Panc1 (cell line): ENCODE measurements around the gene DACH1.

ENCODE experiments used
- CTCF ChIP-seq: fragments of 450-650 bp; IDR thresholded peaks from 2 replicates; pipeline ENCODE4 v1.5.1; 2017; ENCODE audit warnings: mild to moderate bottlenecking
- SIN3A ChIP-seq: IDR thresholded peaks from 2 replicates; pipeline ENCODE4 v1.6.1; 2012; ENCODE audit warnings: low read depth, mild to moderate bottlenecking, low read length, moderate library complexity, borderline replicate concordance; ENCODE audit not compliant: insufficient read depth

- TF ChIP-seq SIN3A (no peak), CTCF (no peak)
These were observed 94.6 kb downstream of the DACH1 start for GRCh38 chr13:71772361-71772760.
